Progenitor cell of endocrine pancreas (in vitro differentiated cells): Measurements from ENCODE around the gene BPIFA3. TPM values are rescaled to one million over a fixed set of nuclear protein-coding genes. Genes with fewer than 3 reads are reported as not detected.
A peak's percentile ranks its signal among the peaks of the same experiment; 100 is the strongest.

Experiments used
- DNase-seq: peaks from one replicate; pipeline ENCODE4 v3.0.0; 2021; ENCODE audit warnings: low spot score; ENCODE audit not compliant: unreplicated experiment
- H3K27ac Mint-ChIP-seq: 2 replicates; pipeline ENCODE4 v1.8.0; 2021; ENCODE audit warnings: mild to moderate bottlenecking, moderate library complexity, mixed read lengths
- H3K27me3 Mint-ChIP-seq: 2 replicates; pipeline ENCODE4 v1.8.0; 2021; ENCODE audit warnings: mixed read lengths
- H3K36me3 Mint-ChIP-seq: 2 replicates; pipeline ENCODE4 v1.8.0; 2022; ENCODE audit warnings: mixed read lengths; ENCODE audit not compliant: insufficient read depth
- H3K4me1 Mint-ChIP-seq: 2 replicates; pipeline ENCODE4 v1.8.0; 2021; ENCODE audit warnings: low read depth, mixed read lengths
- H3K4me3 Mint-ChIP-seq: 2 replicates; pipeline ENCODE4 v1.8.0; 2021; ENCODE audit warnings: low read depth, mild to moderate bottlenecking, moderate library complexity, mixed read lengths
- H3K9me3 Mint-ChIP-seq: 2 replicates; pipeline ENCODE4 v1.8.0; 2021; ENCODE audit warnings: low read depth, mixed read lengths
- total RNA-seq: library from RNA; stranded (reverse); gene quantifications from 2 replicates; pipeline ENCODE4 v1.2.1, GENCODE V29; 2021
- TF ChIP-seq, protein P1 (sequence below): fragments of 200-600 bp; sonication (generic); IDR thresholded peaks from one replicate; pipeline ENCODE4 v1.5.0; 2021; ENCODE audit warnings: antibody characterized with exemption, mild to moderate bottlenecking; ENCODE audit not compliant: unreplicated experiment

BPIFA3 gene
- total RNA-seq, 1 donor from 2014 or later: not detected

DNA sequence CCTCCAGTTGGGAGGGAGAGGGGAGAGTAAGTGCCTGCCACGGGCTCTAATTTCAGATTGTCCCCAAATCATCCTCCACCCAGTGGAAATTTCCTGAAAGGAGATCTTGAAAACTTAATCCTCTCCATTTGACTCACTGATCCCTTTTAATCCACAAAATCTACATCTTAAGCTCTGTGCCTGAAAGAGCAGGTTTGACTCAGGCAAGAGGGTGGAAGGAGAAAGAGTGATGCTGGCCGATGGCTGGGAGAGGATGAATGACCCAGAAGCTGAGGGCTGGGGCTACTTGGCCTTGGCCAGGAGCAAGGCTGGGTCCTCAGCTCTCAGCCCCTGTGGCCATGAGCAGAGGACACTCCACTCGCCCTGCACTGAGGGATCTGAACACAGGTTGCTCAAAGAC lies 41.1 kb upstream of the BPIFA3 start:
- Mint-ChIP-seq H3K9me3 (peaks cover 5% of the 10 kb centered on the region), H3K27ac (no peak overlapping the region), H3K36me3 (no peaks in the 10 kb centered on the region), H3K27me3 (peaks cover 4% of the 10 kb centered on the region), H3K4me1 (peaks cover 7% of the 10 kb centered on the region), H3K4me3 (no peak overlapping the region)
- DNase-seq: no peak
- TF ChIP-seq, protein P1, sequence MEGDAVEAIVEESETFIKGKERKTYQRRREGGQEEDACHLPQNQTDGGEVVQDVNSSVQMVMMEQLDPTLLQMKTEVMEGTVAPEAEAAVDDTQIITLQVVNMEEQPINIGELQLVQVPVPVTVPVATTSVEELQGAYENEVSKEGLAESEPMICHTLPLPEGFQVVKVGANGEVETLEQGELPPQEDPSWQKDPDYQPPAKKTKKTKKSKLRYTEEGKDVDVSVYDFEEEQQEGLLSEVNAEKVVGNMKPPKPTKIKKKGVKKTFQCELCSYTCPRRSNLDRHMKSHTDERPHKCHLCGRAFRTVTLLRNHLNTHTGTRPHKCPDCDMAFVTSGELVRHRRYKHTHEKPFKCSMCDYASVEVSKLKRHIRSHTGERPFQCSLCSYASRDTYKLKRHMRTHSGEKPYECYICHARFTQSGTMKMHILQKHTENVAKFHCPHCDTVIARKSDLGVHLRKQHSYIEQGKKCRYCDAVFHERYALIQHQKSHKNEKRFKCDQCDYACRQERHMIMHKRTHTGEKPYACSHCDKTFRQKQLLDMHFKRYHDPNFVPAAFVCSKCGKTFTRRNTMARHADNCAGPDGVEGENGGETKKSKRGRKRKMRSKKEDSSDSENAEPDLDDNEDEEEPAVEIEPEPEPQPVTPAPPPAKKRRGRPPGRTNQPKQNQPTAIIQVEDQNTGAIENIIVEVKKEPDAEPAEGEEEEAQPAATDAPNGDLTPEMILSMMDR: no peak

GRCh38 chr20:33177866-33178265 lies 39.3 kb upstream of the BPIFA3 start:
- peaks cover 7% of the 10 kb centered on the region for H3K4me1 Mint-ChIP-seq
- H3K27me3 Mint-ChIP-seq: peaks cover 6% of the 10 kb centered on the region
- DNase-seq: no peak
- no peaks in the 10 kb centered on the region for H3K36me3 Mint-ChIP-seq
- H3K9me3 Mint-ChIP-seq: no peaks in the 10 kb centered on the region
- no peak overlapping the region for H3K4me3 Mint-ChIP-seq
- TF ChIP-seq, protein P1: no peak
- H3K27ac Mint-ChIP-seq: no peak overlapping the region

DNA sequence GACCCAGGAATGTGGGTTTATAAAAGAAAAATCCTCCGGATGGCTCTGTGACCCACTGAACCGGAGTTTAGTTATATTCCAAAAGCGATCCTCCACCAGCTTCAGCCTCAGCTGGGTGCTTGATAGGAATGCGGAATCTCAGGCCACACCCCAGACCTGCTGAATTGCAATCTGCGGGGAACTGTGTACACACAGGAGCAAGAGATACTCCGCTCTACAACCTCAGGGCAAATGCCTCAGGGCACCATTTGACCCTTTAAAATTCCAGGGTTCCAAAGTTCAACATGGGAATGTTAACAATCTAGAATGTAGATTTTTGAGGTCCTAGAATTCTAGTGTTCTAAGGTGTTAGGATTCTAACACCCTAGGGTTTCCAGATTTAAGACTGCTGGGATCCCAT lies 38.4 kb upstream of the BPIFA3 start:
- peak overlapping the region; percentile 57 for H3K27ac Mint-ChIP-seq
- TF ChIP-seq, protein P1: no peak
- no peak for DNase-seq
- no peak overlapping the region for H3K4me3 Mint-ChIP-seq
- no peaks in the 10 kb centered on the region for H3K36me3 Mint-ChIP-seq
- peaks cover 6% of the 10 kb centered on the region for H3K27me3 Mint-ChIP-seq
- H3K4me1 Mint-ChIP-seq: peaks cover 7% of the 10 kb centered on the region
- peaks cover 6% of the 10 kb centered on the region for H3K9me3 Mint-ChIP-seq

- no peaks in the 10 kb centered on the region for H3K36me3 Mint-ChIP-seq
- peaks cover 6% of the 10 kb centered on the region for H3K9me3 Mint-ChIP-seq
- DNase-seq: no peak
- no peak overlapping the region for H3K4me3 Mint-ChIP-seq
- TF ChIP-seq, protein P1: no peak
- H3K27ac Mint-ChIP-seq: no peak overlapping the region
- peaks cover 7% of the 10 kb centered on the region for H3K4me1 Mint-ChIP-seq
- peaks cover 6% of the 10 kb centered on the region for H3K27me3 Mint-ChIP-seq
These were observed 37.0 kb upstream of the BPIFA3 start for GRCh38 chr20:33180169-33180568.

DNA sequence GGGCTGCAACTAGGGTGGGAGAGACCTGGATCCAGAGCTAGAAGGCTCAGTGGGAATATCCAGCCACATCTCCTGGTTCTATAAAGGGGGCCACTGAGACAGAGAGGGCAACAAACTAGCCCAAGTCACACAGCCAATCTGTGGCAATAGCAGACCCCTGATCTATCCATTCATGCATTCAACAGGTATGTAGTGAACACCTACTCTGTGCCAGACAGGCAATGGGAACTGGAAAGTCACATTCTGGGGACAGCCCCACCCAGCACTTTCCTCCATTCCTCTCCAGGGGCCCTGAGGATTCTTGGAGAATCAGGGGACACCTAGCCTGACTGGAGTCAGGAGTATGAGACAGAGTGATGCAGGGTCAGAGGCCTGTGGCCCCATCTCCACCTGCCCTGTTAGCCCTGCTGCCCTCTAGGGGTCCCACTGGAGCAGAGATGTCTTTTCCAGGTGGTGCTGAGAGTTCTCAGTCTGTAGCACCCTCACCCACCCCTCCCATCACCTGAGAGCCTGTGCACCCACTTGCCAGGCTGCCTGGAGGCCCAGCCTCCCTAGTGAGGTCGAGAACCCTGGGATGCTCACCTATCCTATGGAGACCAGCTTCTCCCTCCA lies 35.6 kb upstream of the BPIFA3 start:
- H3K27ac Mint-ChIP-seq: no peak overlapping the region
- H3K4me1 Mint-ChIP-seq: peaks cover 7% of the 10 kb centered on the region
- H3K9me3 Mint-ChIP-seq: peaks cover 6% of the 10 kb centered on the region
- H3K27me3 Mint-ChIP-seq: peaks cover 6% of the 10 kb centered on the region
- no peak overlapping the region for H3K4me3 Mint-ChIP-seq
- TF ChIP-seq, protein P1: peak; percentile 21
- DNase-seq: no peak
- H3K36me3 Mint-ChIP-seq: no peaks in the 10 kb centered on the region
